Liver (tissue), 3 donors: ENCODE data around the gene NPNT.

Experiments
- ATF3 ChIP-seq: IDR thresholded peaks from 2 replicates; pipeline ENCODE4 v1.6.1; 2016; ENCODE audit warnings: antibody characterized with exemption
- FOXA1 ChIP-seq: IDR thresholded peaks from 2 replicates; pipeline ENCODE4 v1.6.1; 2016; ENCODE audit warnings: antibody characterized with exemption
- HNF4A ChIP-seq, 2 donors: conservative IDR thresholded peaks; 2 replicates each; pipeline ENCODE4 v1.6.1; 2016; ENCODE audit warnings: antibody characterized with exemption in 2 of 2, mild to moderate bottlenecking in 2 of 2
- NR2F2 ChIP-seq: IDR thresholded peaks from 2 replicates; pipeline ENCODE4 v1.6.1; 2016; ENCODE audit warnings: antibody characterized with exemption
- RAD21 ChIP-seq, 2 donors: IDR thresholded peaks; 2 replicates each; pipeline ENCODE4 v1.6.1; 2016; ENCODE audit warnings: antibody characterized with exemption in 2 of 2, mild to moderate bottlenecking in 2 of 2
- RXRA ChIP-seq, 2 donors: IDR thresholded peaks; 2 replicates each; pipeline ENCODE4 v1.6.1; 2017 to 2018; ENCODE audit warnings: antibody characterized with exemption in 2 of 2, mild to moderate bottlenecking in 1 of 2
- ZBTB33 ChIP-seq: IDR thresholded peaks from 2 replicates; pipeline ENCODE4 v1.6.1; 2016; ENCODE audit warnings: antibody characterized with exemption
- TF ChIP-seq, protein P1 (sequence below): fragments of 150-350 bp; IDR thresholded peaks from 2 replicates; pipeline ENCODE4 v1.5.1; 2017; ENCODE audit warnings: improper control_type of control experiment, low read depth, low read length; ENCODE audit not compliant: missing input control
- TF ChIP-seq, protein P2 (sequence below): IDR thresholded peaks from 2 replicates; pipeline ENCODE4 v1.6.1; 2016; ENCODE audit warnings: antibody characterized with exemption
- donor health status: healthy.
- donor health status: healthy.

DNA sequence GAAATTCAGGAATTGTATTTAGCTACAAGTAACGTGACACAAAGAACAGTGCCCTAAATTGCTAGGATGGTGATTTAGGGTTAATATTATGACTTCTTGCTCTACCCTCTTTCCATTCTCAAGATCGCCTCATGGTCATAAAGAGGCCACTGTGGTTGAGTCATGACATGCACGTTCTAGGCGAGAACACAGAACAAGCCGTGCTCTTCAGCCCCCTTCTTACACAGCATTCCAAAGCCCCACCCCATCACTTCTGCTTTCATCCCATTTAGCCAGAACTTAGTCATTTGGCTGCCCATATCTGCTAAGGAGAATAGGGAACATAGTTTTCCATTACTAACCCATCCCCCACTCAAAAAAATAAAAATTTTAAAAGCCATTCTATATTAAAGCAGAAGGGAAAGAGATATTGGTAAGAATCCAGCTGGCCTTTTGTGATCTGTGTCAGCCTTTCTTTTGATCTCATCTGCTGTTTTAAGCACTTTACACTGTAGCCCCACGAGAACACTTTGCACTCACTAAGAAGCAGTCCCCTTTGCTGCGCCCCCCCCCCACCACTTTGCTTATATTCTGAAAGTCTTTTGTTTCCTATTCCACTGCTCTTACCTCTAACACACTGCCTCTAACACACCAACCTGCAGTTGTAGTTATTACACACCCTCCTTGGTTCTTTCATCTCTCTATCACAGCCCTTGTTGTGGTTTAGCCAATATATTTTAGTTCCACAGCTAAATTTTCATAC lies 28.4 kb downstream of the NPNT start:
- TF ChIP-seq RAD21 (IDR thresholded peaks at IDR 0.05) = no peak
- no peak for TF ChIP-seq RXRA (IDR thresholded peaks at IDR 0.05)
- TF ChIP-seq, protein P1, sequence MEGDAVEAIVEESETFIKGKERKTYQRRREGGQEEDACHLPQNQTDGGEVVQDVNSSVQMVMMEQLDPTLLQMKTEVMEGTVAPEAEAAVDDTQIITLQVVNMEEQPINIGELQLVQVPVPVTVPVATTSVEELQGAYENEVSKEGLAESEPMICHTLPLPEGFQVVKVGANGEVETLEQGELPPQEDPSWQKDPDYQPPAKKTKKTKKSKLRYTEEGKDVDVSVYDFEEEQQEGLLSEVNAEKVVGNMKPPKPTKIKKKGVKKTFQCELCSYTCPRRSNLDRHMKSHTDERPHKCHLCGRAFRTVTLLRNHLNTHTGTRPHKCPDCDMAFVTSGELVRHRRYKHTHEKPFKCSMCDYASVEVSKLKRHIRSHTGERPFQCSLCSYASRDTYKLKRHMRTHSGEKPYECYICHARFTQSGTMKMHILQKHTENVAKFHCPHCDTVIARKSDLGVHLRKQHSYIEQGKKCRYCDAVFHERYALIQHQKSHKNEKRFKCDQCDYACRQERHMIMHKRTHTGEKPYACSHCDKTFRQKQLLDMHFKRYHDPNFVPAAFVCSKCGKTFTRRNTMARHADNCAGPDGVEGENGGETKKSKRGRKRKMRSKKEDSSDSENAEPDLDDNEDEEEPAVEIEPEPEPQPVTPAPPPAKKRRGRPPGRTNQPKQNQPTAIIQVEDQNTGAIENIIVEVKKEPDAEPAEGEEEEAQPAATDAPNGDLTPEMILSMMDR = no peak
- TF ChIP-seq NR2F2 = no peak
- no peak for TF ChIP-seq ZBTB33
- TF ChIP-seq ATF3 = no peak
- TF ChIP-seq, protein P2, sequence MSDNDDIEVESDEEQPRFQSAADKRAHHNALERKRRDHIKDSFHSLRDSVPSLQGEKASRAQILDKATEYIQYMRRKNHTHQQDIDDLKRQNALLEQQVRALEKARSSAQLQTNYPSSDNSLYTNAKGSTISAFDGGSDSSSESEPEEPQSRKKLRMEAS = no peak
- no peak for TF ChIP-seq FOXA1
- TF ChIP-seq HNF4A (conservative IDR thresholded peaks at IDR 0.05) = no peak
